HPDE6-E6E7 (cell line): ENCODE measurements around the gene ERC2.

ENCODE experiments used
- DNase-seq: peaks from one replicate; pipeline ENCODE4 v3.0.0; 2011; ENCODE audit warnings: missing footprints; ENCODE audit errors: extremely low spot score

The ERC2 gene

DNA sequence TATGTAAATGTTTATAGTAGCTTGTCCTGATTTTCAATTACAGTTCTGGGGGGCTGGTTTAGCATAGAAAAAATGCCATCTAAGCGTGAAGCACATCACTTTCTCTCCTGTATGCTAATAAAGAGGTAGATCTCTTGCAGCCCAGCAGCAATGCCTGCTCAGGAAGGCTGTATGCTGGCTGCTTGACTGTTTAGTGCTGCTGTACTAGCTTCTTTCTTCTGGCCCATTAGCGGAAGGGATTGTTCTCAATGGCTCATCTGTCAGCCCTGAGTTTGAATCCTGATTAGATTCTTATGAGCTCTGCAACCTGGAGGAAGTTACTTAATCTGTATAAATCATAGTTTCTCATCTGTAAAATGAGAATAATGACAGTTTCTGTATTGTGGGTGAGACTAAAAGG lies 478.9 kb downstream of the ERC2 start:
- DNase-seq = no peak

DNA sequence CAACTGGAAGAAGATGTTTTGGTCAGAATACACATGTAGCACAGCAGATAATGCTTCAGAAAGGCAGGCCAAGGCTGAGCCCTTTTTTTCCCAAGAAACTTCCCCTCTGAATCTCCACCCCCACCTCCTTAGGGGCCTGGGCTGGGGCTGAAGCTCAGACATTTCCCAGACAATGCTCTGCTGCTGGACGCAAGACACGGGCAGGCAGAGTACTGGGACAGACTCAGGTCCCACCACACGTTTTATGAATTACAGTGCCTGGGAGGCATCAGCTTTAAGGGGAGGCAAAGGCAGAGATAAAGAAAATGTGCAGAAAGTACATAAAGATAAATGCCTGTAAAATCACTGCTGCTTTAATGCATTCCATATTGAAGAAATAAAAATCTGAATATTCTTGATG lies 479.4 kb downstream of the ERC2 start:
- no peak for DNase-seq

DNA sequence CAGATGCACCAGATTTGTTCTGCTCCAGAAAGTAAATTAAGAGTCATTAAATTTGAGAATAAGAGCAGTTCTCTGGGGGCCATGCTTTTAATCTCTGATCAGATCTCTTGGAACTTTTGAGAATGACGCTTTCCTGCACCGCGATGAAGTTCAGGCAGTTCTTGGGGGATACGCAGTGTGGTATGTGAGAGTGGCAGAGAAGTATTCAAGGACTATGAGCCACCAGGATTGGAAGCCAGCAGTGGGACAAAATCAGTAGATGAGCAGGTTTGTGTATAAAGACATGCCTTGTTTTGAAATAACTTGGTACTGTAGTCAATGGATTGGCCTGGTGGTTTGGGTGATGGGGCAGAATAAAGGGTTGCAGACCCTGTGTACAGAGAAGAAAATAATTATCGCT lies 483.6 kb downstream of the ERC2 start:
- DNase-seq = no peak

DNA sequence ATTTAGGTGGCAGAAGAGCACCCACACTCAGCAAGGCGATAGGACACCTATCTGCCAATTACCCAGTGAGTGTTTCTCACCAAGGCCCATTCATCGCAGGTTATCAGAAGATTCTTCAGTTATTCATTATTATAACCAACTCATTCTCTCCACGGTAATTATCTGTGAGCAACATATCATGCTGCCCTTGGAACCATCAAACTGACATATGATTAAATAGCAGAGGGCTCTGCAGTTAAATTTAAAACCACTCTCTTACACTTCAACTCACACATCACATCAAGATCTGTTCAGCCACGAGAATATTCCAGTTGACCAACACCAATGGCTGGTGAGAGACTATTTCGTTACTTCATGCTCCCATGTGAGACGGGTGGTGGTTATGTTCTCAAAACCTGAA lies 489.3 kb downstream of the ERC2 start:
- DNase-seq = no peak

DNA sequence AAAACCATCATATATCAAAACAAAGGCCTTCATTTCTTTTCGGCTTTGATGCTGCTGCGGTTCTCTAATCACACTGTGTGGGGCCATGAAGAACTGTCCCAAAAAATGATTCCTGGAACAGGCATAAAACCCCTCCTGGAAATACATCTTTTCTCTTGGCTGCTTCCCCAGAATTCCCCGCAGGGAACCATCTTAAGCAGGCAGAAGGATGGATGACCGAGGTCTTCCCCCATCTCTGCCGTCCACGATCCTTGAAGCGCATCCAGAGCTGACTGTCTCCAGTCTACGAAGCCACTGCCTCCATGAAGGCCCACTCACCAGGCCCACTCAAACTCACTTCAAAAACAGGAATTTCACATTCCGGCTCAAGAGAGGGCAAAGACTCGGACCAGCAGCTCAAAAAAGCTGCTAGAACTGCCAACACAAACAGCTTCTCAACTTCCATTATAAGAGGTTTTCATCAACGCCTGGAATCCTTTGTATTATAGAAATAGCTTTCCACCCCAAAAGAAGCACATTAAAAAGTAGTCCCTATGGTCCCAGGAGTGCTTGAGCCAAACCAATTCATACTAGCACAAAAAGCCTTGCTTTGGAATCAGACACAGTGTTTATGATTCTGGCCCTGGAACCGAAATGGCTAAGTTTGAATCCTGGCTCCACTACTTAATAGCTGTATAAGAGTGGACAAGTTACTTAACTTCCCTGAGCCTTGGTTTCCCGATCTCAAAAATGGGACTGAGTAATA lies 493.7 kb downstream of the ERC2 start:
- no peak for DNase-seq

DNA sequence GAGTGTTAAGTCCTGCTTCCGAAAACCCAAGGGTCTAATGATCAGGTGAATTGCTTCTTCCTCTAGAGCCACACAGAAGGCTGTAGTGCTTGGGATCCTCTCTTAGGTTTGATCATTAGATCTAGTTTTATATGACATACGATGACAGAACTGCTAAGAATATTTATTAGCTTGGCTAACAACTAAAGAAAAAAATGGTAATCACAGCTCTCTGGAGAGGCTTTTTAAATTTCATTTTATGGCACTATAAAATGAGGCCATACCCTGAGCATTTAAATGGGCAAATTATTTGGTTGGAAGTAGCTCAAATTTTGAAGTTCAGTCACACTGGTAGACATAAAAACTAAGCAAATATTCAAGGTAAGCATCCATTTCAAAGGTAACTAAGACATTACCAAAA lies 498.6 kb downstream of the ERC2 start:
- DNase-seq = no peak

DNA sequence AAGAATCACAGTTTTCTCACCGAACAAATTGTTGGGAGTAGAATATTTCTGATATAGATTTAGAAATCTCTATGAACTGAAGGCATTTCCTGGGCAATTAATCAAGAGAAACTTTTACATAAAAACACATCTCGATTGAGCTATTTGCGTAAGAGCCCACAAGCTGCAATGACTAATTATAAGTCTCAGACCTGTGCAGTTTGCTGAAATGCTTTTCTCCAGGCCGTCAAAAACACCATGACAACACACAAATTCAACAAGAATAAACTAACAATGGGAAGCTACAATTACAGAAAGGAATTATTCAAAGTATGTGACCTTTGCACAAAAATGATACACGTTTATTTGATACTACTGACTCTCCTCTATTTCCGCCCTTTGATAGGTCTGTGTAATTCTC lies 499.9 kb downstream of the ERC2 start:
- no peak for DNase-seq

DNA sequence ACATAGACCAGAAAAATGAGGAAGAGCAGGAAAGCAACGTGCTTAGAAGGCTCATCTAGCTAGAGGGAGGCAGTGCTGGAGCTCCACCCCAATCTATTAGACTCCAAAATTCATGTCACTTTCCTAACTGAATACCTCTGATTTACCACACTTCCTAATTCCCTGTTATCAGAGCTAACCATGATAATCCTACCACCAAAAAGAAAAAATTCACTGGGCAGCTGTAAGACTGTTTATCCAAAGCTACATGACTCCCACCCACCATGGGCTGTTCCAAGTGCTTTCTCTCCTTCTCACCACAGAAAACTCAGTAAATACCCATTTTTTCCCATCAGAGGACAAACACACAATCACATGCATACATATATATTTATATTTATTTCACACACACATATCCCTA lies 501.7 kb downstream of the ERC2 start:
- no peak for DNase-seq

DNA sequence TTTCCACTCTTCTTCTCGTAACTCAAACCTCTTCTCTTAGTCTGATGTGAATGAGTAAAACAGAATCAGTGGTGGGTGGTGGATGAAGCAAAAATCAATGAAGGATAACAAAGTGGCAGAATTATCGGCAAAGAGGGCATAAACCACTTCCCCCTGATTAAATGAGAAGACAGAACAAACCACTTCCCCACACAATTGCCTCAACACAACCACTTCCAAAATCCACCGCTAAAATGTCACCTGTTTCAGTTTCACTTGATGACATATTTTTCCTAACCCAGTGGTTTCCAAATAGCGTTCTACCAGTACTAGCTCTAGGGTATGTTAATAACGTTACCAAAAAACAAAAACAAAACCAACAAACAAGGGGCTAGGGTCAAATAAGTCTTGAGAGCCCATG lies 502.5 kb downstream of the ERC2 start:
- DNase-seq = no peak

DNA sequence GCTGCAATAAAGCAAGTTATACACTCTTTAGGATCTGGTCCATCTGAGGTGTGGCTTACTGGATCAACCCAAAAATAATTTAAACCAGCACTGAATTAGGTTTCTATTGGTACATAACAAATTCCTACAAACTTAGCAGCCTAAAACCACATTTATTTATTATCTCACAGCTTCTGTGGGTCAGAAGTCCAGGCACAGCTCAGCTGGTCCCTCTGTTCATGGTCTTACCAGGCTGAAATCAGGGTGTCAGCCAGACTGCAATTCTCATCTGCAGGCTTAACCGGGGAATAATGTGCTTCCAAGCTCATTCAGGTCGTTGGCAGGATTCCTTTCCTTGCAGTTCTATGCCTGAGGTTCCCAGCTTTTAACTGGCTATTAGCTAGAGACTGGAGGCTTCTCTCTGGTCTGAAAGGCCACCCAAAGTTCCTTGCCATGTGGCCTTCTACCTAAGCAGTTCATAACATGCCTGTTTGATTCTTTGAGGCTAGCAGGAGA lies 503.7 kb downstream of the ERC2 start:
- DNase-seq = no peak

DNA sequence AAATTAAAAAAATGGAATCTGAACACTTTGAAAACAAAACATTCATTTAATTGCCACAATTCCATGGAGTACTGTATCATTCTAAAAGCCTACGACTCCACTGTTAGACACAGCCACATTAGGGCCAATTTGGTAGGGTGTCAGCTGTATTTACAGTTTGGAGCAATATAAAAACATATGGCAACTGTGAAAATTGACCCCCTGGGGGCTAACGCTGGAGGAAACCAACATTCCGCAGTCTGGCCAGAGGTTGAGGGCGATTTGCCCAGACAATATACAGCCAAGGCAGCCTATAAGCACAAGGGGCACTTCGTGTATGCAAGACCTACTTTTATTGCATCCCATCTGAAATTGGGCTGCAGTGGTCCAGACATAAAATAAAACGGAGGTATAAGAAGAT lies 504.7 kb downstream of the ERC2 start:
- DNase-seq = no peak

DNA sequence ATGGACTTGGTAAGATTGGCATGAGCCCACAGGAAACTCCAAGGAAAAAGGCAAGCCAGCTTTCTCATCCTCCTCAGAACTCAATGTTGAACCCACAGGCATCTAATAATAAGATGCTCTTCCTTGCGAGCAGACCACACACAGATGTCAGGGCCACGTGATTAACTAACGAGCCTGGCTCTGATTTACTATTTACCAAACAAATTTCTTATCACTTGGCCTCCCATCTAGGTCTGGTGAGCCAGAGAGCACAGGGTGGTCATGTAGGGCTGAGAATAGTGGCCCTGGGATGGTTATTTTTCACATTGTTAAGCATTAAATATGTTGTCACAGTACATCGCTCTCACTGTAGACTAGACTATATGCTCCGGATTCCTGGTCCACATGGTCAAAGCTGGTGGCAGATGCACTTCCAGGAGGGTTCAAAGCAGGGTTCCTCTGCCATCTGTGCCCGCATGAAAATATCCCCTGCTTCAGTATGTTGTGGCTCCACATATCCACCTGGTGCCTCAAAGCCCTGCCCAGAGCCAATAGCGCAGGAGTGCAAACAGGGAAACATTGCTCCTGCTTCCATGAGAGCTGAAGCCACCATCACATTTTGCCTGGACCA lies 508.7 kb downstream of the ERC2 start:
- no peak for DNase-seq

DNA sequence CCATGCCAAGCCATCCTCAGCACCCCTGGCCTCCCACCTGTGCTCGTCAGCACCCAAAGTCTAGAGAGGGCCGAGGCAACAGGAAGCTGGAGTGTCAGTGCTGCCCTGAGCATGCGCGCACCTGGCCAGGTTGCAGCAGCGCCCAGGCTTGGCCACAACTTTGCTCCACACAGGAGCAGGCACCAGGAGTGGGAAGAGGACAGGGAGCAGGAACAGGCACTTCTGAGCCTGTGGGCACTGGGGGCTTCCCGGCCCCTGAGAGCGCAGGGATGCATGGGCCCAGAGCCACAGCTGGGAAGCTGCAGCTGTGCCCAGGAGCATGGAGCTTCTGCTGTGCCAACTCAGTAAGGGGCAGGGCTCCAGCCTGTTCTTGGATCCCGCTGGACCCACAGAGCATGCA lies 509.7 kb downstream of the ERC2 start:
- DNase-seq = no peak

DNA sequence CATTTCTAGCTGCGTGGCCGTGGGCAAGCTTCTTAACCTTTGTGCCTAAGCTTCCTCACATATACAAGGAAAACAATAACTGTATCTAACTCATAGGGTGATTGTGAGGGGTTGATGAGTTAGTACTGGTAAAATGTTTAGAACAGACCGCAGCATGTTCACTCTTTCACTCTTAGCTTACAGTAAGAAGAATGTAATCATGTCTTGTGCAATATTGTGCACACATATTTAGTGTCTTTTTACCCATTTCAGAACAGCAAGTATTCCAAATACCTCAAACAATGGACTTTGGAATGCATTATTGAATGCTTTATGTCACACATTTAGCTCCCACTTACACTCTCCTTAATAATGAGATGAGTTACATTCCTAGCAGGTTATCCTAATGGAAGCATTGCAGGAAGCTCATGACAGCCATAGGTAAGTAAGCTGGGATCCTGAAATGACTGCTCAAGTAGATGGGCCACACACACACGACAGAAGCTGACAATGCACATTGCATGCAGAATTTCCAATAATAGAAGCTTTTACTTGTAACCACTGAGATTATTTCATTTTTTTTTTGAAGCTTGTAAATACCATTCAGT lies 512.3 kb downstream of the ERC2 start:
- DNase-seq = no peak

DNA sequence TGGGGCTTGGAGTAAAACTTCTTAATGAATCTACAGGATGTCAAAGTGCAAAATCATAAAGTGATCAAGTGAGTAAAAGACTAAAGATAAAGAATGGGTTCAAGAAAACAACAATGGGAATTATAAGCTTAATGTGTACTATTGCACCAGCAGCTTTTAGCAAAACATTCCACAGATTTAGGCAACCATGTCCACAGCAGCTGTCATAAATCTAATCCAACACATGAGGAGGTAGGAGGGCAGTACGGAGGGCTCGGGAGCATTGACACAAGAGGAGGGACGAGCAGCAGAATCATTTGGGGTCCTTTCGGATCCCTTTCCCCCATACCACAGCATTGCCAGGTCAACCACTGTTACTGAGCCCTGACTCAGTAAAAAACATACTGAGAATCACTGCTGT lies 516.9 kb downstream of the ERC2 start:
- DNase-seq = no peak

DNA sequence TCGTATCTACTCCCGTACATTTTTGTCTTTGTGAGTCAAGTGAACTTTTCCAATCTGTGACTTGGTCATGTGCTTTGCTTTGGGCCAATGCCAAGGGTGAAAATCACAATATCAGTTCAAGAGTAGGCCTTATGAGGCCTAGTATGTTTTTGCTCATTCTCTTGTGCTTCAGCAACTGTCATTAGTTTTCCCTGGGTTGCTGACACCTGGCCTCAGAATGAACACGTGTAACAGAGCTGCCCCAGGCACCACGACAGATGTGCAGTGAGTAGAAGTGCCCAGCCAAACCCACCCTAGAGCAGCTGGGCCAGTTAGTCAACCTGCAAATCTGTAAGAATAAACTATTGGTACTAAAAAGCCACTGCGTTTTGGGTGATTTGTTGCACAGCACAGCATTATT lies 520.9 kb downstream of the ERC2 start:
- no peak for DNase-seq

DNA sequence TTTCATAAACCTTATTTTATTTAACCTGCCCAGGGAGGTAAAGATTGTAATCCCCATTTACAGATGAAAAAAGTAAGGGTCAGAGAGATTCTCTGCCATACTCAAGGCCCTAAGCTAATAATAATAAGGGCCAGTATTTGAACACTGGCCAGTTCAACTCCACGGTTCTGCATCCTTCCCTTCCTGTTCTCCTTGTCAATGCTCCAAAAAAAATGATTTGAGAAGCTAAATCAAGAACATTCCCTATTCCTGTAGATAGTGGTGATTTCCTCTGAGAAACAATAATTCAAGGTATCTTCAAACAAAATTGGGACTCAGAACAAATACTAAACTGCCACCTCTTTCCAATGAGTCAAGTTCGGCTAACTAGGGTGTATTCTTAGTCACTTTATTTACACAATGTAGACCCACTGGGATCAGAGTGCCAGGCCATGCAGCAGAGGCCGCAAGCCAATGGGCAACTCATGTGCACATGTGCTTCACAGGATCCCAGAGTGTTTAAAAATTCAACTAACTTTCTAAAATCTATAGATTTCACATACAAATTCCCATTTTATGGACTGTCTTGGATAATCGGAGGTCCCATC lies 521.6 kb downstream of the ERC2 start:
- DNase-seq = no peak

DNA sequence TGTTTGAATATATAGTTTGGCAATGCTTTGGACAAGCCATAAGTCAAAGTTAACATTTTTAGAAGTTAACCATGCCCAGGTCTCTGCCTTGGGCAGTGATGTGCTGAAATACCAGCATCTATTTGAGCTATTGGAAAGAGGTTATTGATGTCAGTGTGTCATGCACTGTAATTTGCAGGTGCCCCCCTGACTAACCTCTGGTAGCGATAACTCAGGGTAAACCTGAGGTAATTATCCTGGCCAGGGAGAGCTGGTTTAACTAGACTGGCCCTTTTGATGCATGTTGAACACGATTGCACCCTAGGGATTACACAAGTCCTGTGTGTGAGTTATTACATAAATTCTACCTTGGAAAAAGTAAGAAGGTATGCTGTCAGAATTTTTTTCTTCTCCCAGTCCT lies 525.4 kb downstream of the ERC2 start:
- DNase-seq = no peak

DNA sequence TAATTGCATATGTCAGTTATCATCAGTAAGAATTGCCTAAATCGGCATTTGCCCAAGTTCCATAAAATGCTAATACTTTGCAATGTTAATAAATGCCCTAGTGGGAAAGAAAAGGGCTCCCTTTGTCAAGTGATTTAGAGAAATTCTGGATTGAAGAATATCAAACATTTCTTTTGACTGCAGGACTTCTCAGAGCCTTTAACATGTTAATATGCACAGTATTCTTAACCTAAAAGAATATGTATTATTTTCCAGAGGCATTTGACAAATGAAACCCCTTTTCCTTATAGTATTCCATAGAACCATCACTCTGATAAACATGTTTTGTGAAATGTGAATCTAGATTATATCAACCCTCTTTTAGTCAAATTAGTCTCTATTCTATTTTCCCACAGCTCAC lies 529.0 kb downstream of the ERC2 start:
- no peak for DNase-seq

DNA sequence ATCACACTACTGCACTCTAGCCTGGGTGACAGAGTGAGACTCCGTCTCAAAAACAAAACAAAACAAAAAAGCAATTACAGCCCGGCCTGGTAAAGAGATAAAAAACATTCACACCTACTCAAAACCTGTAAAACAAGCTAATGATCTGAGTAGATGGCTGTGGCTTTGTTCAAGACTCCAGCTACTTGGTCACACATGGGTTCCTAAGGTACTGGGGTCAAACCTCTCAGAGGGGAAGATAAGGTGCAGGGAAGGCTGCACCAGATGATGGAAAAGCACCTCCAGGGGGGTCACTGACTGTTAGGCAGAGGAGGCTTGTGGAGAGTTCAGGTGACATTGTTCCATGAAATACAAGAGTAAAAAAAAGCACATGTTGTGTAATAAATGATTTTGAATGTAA lies 531.0 kb downstream of the ERC2 start:
- no peak for DNase-seq

DNA sequence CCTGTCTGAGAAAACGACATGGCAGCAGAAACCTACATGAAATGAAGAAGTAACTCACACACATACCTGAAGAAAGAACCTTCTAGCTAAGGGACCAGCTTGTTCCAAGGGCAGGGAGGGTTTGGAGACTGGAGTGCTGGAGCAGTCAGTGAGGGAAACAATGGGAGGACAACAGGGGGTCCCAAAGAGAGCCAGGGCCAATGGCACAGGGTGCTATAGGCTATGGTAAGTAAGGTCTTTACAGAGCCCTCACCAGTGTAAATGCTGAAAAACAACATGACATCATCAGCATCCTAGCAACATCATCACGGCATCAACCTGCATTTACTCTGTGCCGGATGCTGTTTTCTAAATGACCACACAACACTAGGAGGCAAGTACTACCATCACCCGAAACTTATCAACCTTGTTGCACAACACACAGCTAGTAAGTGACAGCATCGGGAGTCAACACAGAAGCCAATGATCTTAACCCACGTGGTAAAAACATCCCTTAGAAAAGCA lies 531.7 kb downstream of the ERC2 start:
- DNase-seq = no peak

DNA sequence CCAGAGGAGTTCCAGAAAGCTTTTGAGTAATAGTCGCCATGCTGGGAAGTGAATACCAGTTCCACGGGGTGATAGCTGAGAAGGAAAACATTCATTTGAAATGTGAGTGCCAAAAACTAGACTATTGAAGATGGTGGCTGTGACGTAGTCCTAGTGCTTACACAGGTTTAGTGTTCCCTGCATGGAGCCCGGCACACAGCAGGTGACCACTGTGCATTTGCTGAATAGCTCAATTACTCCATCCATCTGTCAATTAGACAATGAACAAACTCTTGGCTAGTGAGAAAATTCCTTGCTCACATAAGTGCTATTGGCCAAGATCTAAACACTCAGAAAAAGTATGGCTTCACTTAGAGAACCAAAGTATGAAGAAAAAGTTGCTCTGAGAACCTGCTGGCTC lies 533.0 kb downstream of the ERC2 start:
- no peak for DNase-seq

DNA sequence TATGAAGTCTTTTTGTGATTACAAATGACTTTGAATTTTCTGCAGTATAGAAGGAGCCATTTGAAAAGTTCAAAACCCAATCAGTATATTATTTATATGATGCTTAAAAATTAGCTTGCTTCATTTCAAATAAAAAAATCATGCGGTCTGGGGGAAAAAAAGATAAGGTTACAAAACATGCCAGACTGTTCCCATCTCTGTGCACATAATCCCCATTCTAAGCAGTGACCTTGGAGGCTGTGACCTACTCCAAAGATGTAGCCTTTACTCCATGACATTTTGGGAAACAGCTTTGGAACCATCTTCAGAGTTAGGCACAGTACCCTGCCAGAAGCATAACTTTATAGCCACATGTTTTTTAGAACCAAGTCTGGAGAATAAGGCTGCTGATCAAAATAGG lies 533.5 kb downstream of the ERC2 start:
- no peak for DNase-seq
